IgD-negative memory B cell (primary cell): ENCODE data around the gene CDCA8. TPM values are rescaled to one million over a fixed set of nuclear protein-coding genes. Genes with fewer than 3 reads are reported as not detected.
"Not testable (repeated sequence)": the region's sequence is repeated elsewhere in the genome, so short reads cannot be mapped to it uniquely, and the experiment has no call there.

Experiments
- H3K27ac Mint-ChIP-seq, 3 donors: one replicate each; pipeline ENCODE4 v1.8.0; 2020 to 2022; ENCODE audit warnings: mild to moderate bottlenecking in 3 of 3, mixed read lengths in 3 of 3, moderate library complexity in 1 of 3
- H3K27me3 Mint-ChIP-seq: one replicate; pipeline ENCODE4 v1.8.0; 2021; ENCODE audit warnings: mixed read lengths
- H3K36me3 Mint-ChIP-seq: one replicate; pipeline ENCODE4 v1.8.0; 2020; ENCODE audit warnings: mild to moderate bottlenecking, mixed read lengths
- H3K4me1 Mint-ChIP-seq, 3 donors: one replicate each; pipeline ENCODE4 v1.8.0; 2020 to 2022; ENCODE audit warnings: mixed read lengths in 3 of 3, mild to moderate bottlenecking in 1 of 3
- H3K4me3 Mint-ChIP-seq, 4 donors: one replicate each; pipeline ENCODE4 v1.8.0; 2020 to 2022; ENCODE audit warnings: mild to moderate bottlenecking in 4 of 4, mixed read lengths in 4 of 4, moderate library complexity in 3 of 4
- H3K9me3 Mint-ChIP-seq, 3 donors: one replicate each; pipeline ENCODE4 v1.8.0; 2020 to 2021; ENCODE audit warnings: mixed read lengths in 3 of 3, mild to moderate bottlenecking in 1 of 3
- polyA plus RNA-seq: library from polyadenylated mRNA; unstranded; fragments of 300-500 nt; fragmentation: Illumina TruSeq; gene quantifications from one replicate; pipeline ENCODE4 v1.2.3, GENCODE V29; 2021

The CDCA8 gene
- polyA plus RNA-seq, 1 donor from 2014 or later: 1.4 TPM

DNA sequence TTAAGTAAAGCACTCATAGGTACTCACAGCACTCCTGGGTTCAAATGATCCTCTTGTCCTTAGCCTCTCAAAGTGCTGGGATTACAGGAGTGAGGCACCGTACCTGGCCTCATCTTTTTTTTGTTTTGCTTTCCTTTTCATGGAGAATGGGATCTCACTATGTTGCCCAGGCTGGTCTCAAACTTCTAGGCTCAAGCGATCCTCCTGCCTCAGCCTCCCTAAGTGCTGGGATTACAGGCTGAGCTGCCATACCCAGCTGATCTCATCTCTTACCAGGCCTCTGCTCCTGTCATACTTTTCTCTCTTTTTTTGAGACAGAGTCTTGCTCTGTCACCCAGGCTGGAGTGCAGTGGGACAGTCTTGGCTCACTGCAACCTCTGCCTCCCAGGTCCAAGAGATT lies 4.6 kb upstream of the CDCA8 start:
- H3K4me3 Mint-ChIP-seq: peak overlapping the region in 1 of 4 donors; percentile 84
- not testable (repeated sequence) for H3K9me3 Mint-ChIP-seq, H3K27me3 Mint-ChIP-seq, H3K36me3 Mint-ChIP-seq
- peaks cover 20 to 35% (median 28%) of the 10 kb centered on the region in 3 donors for H3K4me1 Mint-ChIP-seq
- H3K27ac Mint-ChIP-seq: peak overlapping the region in 1 of 3 donors; percentile 5

DNA sequence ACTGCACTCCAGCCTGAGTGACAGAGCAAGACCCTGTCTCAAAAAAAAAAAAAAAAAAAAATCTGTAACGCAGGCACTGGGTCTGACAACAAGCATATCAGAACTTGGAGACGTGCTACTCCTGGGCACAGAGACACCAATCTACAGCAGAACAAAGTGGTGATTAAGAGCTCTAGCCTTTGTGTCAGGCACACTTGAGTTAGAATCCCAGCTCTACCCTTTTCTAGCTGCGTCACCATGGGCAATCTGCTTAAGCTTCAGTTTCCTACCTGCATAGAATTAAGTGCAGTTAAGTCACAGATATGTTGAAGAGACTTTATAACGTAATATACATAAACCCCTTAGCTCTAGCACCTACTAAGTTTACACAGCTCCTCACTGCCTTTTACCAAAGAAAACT lies 3.4 kb upstream of the CDCA8 start:
- Mint-ChIP-seq H3K9me3 (no peaks in the 10 kb centered on the region), H3K4me3 (peak overlapping the region; percentile 84 to 97 (median 96)), H3K4me1 (peaks cover 20 to 35% (median 28%) of the 10 kb centered on the region in 3 donors), H3K27me3 (no peaks in the 10 kb centered on the region), H3K27ac (peak overlapping the region; percentile 81 to 99 (median 86)), H3K36me3 (peaks cover 4% of the 10 kb centered on the region)

DNA sequence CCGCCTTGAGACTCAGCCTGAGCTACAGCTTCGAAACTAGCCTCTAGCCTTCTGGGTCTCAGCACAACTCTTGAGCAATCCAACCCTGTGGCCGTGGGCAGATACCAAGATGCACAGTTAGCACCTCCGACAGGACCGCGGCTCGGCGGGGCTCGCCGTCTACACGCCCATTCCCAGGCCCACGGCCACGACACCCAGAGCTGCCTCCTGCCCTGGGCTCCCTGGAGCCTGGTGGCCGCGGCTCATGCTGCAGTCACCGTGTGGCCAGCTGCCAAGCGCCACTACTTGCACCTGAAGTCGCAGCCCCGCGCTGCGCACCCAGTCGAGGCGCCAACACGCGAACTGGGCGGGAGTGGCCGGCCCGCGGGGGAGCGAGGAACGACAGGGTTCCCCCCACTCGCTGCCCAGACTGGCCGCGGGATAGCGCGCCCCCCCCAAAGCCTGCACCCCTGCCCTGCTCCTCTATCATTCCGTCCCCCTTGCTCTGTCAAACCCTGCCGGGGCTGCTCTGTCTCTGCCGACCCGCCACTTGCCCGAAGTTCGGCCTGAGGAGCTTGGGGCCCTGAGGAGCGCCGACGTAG lies 729 bp upstream of the CDCA8 start:
- Mint-ChIP-seq H3K4me3 (peak overlapping the region; percentile 84 to 99 (median 96)), H3K27me3 (no peaks in the 10 kb centered on the region), H3K9me3 (no peaks in the 10 kb centered on the region), H3K36me3 (peaks cover 2% of the 10 kb centered on the region), H3K4me1 (peaks cover 20 to 33% (median 28%) of the 10 kb centered on the region in 3 donors), H3K27ac (peak overlapping the region; percentile 57 to 98 (median 95))

DNA sequence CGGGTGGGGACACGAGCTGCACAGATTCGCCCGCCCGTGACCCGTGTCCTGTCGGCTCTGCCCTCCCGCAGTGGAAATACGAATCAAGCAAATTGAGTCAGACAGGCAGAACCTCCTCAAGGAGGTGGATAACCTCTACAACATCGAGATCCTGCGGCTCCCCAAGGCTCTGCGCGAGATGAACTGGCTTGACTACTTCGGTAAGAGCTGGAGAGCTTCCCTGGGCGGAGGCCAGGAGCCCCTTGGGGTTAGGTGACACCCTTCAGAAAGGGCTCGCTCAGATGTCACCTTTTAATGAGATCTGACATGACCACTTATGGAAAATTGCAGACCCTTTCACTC lies 489 bp downstream of the CDCA8 start:
- Mint-ChIP-seq H3K27ac (peak overlapping the region in 1 of 3 donors; percentile 98), H3K27me3 (no peaks in the 10 kb centered on the region), H3K4me1 (peaks cover 20 to 33% (median 28%) of the 10 kb centered on the region in 3 donors), H3K36me3 (peaks cover 2% of the 10 kb centered on the region), H3K9me3 (no peaks in the 10 kb centered on the region), H3K4me3 (peak overlapping the region; percentile 84 to 99 (median 96))

DNA sequence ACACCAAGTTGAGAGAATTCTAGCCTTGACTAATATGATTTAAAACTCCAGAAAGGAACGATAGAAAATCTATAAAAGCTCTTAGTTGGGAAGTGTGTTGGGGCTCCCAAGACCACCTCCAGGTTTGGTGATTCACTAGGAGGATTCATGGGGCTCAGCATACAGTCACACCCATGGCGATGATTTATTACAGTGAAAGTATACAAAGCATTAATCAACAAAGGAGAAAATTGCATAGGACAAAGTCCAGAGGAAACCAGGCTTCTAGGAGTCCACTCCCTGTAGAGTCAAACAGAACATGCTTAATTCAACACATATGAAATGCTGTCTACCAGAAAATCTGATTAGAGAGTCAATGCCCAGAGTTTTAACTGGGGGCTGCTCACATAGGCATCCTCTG lies 4.8 kb downstream of the CDCA8 start:
- Mint-ChIP-seq H3K27ac (no peak overlapping the region), H3K4me1 (peaks cover 3 to 6% (median 4%) of the 10 kb centered on the region in 3 donors), H3K27me3 (no peaks in the 10 kb centered on the region), H3K4me3 (no peak overlapping the region), H3K9me3 (no peaks in the 10 kb centered on the region), H3K36me3 (peaks cover 4% of the 10 kb centered on the region)

DNA sequence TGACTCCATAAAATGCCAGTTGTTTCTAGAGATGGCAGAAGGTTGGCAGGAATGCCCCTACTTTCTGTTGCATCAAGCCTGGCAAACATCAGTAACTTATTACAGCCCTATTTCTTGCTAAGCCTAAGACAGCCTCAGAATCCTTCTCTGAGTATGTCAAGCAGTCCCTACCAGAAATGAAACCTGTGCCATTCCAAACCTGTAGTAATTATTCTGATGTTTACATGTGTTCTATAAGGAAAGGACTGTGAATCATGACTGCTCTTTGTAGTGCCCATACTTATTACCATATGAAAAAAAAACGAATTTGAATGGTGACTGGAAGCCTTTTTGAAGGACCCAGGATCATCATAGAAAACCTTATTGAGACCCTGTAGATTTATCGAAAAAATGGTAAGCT lies 5.4 kb downstream of the CDCA8 start:
- Mint-ChIP-seq H3K27me3 (no peaks in the 10 kb centered on the region), H3K4me3 (peak overlapping the region in 1 of 4 donors; percentile 18), H3K4me1 (peaks cover 0 to 6% (median 0%) of the 10 kb centered on the region in 3 donors), H3K27ac (peak overlapping the region in 1 of 3 donors; percentile 48), H3K36me3 (peaks cover 4% of the 10 kb centered on the region), H3K9me3 (no peaks in the 10 kb centered on the region)

DNA sequence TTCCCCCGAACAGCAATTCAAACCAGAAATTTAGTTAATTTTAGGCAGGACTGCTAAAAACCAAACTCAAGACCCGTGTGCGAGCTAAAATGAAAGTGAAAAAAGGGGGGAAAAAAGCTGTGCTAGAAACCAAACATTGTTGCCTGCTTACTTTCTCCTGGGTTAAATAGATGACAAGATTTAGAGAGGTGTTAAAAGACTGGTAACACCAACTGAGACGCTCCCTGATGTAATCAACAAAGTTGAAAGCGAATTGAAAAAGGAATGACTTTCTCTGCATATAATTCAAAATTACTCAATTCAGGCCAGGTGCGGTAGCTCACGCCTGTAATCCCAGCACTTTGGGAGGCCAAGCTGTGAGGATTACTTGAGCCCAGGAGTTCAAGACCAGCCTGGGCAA lies 6.8 kb downstream of the CDCA8 start:
- H3K27ac Mint-ChIP-seq: peak overlapping the region in 1 of 3 donors; percentile 93
- peaks cover 4% of the 10 kb centered on the region for H3K36me3 Mint-ChIP-seq
- no peaks in the 10 kb centered on the region for H3K27me3 Mint-ChIP-seq

DNA sequence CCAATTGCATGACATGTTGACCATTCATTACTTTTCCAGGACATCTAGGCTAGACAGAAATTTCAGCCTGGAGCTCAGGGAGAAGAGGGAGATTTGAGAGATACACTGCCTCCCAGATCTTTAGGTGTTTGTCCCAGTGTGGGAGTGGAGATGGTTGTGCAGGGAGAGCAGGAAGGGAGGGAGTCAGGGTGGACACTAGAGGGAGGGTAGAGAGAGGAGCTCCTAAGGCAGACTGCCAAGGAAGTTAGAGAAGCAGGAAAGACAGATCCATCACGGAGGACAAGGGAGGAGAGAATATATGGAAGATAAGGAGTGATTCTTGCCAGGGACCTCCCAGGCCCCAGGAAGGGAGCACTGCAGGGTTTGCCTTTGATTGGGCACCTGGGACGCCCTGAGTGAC lies 8.7 kb downstream of the CDCA8 start:
- Mint-ChIP-seq H3K36me3 (peaks cover 4% of the 10 kb centered on the region), H3K9me3 (no peaks in the 10 kb centered on the region), H3K27me3 (no peaks in the 10 kb centered on the region), H3K27ac (no peak overlapping the region), H3K4me1 (peaks cover 0 to 6% (median 0%) of the 10 kb centered on the region in 3 donors), H3K4me3 (no peak overlapping the region)

More for the DNA sequence above, 6.8 kb downstream of the CDCA8 start:
- H3K9me3 Mint-ChIP-seq: no peaks in the 10 kb centered on the region
- H3K4me3 Mint-ChIP-seq: peak overlapping the region in 2 of 4 donors; percentile 34 to 51
- peaks cover 0 to 6% (median 0%) of the 10 kb centered on the region in 3 donors for H3K4me1 Mint-ChIP-seq

DNA sequence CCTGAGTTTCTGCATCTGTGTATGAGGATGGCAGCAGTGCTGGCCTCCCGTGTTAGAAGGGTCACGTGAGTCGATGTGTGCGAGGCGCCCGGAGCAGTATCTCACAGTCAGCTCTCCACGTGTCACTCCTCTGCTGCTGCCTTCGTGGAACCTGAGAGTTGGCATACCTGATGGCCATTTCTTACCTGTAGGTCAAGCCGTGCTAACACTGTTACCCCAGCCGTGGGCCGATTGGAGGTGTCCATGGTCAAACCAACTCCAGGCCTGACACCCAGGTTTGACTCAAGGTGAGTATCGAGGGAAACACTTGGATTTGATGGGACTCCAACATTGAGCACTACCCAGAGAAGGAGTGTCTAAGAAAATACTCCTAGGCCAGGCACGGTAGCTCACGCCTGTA lies 10.7 kb downstream of the CDCA8 start:
- Mint-ChIP-seq H3K27me3 (no peaks in the 10 kb centered on the region), H3K36me3 (peaks cover 7% of the 10 kb centered on the region), H3K4me3 (no peak overlapping the region), H3K27ac (no peak overlapping the region), H3K9me3 (no peaks in the 10 kb centered on the region), H3K4me1 (peaks cover 0 to 6% (median 0%) of the 10 kb centered on the region in 3 donors)

DNA sequence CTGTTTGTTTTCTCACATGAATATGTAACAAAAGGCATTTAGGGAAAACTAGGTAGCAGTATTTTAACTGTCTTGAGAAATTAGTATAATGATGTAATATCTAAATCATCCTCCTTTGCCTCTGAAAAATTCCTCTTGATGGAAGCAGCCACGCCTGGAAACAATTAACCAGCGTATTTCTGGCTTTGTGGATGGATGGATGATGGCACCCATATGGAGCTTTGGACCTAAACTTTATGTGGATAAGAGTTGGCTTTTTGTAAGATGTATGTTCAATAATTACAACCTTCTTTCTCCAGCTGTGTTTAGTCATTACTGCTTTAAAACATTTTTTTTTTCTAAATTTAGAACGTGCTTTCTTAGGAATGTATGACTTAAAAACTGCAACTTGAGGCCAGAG lies 12.7 kb downstream of the CDCA8 start:
- Mint-ChIP-seq H3K27ac (no peak overlapping the region), H3K9me3 (no peaks in the 10 kb centered on the region), H3K27me3 (no peaks in the 10 kb centered on the region), H3K36me3 (peaks cover 3% of the 10 kb centered on the region), H3K4me1 (no peaks in the 10 kb centered on the region), H3K4me3 (no peak overlapping the region)

DNA sequence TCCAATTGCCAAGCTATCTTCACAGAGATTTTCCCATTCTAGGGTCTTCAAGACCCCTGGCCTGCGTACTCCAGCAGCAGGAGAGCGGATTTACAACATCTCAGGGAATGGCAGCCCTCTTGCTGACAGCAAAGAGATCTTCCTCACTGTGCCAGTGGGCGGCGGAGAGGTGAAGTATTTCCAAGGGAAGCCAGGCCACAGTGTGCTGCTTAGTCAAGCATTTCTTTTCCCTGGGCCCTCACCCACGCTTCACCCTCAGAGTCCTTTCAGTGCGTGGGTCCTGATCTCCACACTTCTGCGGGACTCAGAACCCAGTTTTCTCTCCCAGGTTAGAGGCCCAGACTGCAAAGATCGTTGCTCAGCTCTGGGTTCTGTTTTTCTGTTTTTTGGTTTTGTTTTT lies 13.1 kb downstream of the CDCA8 start:
- Mint-ChIP-seq H3K9me3 (no peaks in the 10 kb centered on the region), H3K27me3 (no peaks in the 10 kb centered on the region), H3K27ac (no peak overlapping the region), H3K4me1 (no peaks in the 10 kb centered on the region), H3K36me3 (peaks cover 3% of the 10 kb centered on the region), H3K4me3 (no peak overlapping the region)

DNA sequence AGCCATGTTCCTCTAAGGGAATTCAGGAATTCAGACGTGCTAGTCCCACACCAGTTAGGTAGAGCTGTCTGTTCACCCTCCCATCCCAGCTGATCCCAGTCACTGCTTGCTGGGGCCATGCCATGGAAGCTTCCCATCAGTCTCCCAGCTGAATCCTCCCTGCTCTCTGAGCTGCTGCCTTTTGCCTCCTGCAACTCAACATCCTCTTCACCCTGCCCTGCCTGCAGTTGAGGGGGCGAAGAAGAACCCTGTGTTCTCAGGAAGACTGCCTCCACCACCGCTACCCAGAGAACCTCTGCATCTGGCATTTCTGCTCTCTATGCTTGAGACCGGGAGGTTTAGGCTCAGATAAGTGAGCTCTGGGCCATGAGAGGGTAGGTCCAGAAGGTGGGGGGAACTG lies 16.2 kb downstream of the CDCA8 start:
- H3K9me3 Mint-ChIP-seq: no peaks in the 10 kb centered on the region
- no peaks in the 10 kb centered on the region for H3K27me3 Mint-ChIP-seq
- H3K27ac Mint-ChIP-seq: no peak overlapping the region
- H3K36me3 Mint-ChIP-seq: peaks cover 7% of the 10 kb centered on the region
- H3K4me3 Mint-ChIP-seq: no peak overlapping the region
- no peaks in the 10 kb centered on the region for H3K4me1 Mint-ChIP-seq

DNA sequence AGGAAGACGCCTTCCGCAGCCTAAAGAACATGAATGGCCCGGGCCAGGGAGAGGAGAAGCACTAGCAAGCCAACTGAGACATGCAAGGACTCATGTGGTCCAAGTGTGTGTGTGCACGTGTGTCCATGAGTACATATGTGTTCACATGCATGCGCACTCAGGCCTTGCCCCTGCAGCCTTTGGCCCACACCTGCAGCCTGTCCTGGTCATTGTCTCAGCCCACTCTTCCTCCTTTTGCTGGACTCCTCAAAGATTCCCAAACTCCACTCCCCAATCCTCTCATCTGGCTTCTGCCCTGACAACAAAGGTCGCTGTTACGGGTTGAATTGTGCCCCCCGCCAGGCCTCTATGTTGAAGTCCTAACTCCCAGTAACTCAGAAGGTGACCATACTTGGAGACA lies 21.9 kb downstream of the CDCA8 start:
- Mint-ChIP-seq H3K4me1 (no peaks in the 10 kb centered on the region), H3K36me3 (peaks cover 4% of the 10 kb centered on the region), H3K4me3 (no peak overlapping the region), H3K27ac (no peak overlapping the region), H3K9me3 (no peaks in the 10 kb centered on the region), H3K27me3 (peaks cover 3% of the 10 kb centered on the region)

DNA sequence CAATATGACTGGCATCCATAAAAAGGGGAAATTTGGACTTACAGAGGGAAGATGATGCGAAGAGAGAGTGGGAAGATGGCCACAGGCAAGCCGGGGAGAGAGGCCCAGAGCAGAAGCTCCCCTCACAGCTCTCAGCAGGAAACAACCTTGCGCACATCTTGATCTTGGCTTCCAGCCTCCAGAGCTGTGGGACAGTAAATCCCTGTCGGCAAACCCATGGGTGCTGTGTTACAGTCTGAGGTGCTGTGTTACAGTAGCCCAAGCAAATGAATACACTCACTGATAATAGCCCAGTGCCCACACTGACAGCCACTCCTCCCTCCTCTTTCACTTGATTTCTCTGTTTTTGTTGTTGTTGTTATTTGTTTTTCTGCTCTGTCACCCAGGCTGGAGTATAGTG lies 22.4 kb downstream of the CDCA8 start:
- Mint-ChIP-seq H3K27me3 (peaks cover 3% of the 10 kb centered on the region), H3K4me3 (no peak overlapping the region), H3K4me1 (no peaks in the 10 kb centered on the region), H3K27ac (no peak overlapping the region), H3K9me3 (no peaks in the 10 kb centered on the region), H3K36me3 (peaks cover 4% of the 10 kb centered on the region)

DNA sequence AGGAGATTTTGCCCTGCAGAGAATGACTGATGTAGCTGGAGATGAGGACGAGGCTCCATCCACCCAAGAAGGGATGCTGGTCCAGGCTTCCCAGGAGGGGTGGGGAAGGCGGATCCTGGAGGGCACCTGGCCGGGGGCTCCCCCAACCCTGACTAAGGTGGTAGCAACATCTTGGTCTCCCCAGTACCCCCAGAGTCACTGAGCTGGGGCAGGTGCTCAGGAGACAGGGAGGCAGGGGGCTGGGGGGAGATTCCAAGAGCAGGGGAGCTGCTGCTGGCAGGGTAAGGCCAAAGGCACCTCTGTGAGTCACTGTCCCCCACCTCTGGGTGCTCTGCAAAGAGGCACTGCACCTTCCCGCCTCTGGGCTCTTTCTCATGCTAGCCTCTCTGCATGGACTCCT lies 24.0 kb downstream of the CDCA8 start:
- peaks cover 4% of the 10 kb centered on the region for H3K36me3 Mint-ChIP-seq
- H3K4me3 Mint-ChIP-seq: no peak overlapping the region
- no peaks in the 10 kb centered on the region for H3K4me1 Mint-ChIP-seq
- H3K27me3 Mint-ChIP-seq: peaks cover 3% of the 10 kb centered on the region
- H3K9me3 Mint-ChIP-seq: no peaks in the 10 kb centered on the region
- H3K27ac Mint-ChIP-seq: no peak overlapping the region

DNA sequence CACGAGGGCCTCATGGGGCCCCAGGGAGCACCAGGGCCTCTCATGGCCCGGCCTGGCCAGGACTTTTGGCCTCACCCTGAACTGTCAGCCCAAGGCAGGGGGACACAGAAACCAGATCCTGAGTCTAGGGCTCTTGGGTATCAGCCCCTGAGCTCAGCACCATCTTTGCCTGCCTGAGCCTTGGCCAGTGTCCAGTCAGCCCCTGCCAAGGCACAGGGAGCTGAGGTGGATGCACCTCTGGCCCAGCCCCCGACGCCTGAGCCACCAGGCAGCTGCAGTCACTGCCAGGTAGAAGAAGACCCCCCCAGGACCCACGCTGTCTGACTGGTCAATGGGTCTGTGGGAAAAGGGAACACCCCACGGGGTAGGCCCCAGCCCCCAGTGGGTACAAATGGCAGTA lies 25.3 kb downstream of the CDCA8 start:
- H3K27me3 Mint-ChIP-seq: peaks cover 3% of the 10 kb centered on the region
- H3K4me1 Mint-ChIP-seq: no peaks in the 10 kb centered on the region
- H3K27ac Mint-ChIP-seq: no peak overlapping the region
- H3K4me3 Mint-ChIP-seq: no peak overlapping the region
- H3K36me3 Mint-ChIP-seq: no peaks in the 10 kb centered on the region
- no peaks in the 10 kb centered on the region for H3K9me3 Mint-ChIP-seq
